Measurements from ENCODE around the gene SYNE2.

The SYNE2 gene

GRCh38 chr14:64253672-64254071, 400.9 kb downstream of the SYNE2 start:
- TF ChIP-seq EZH2phosphoT487 (conservative IDR thresholded peaks at IDR 0.05; ENCODE audit: low read length), result no peak
- Histone ChIP-seq H3K27me3 (ENCODE audit: low read length) (no peaks in the 10 kb centered on the region), H3K9ac (ENCODE audit: low read length) (no peak overlapping the region), H4K20me1 (ENCODE audit: low read depth, low read length) (no peaks in the 10 kb centered on the region), H3K9me2 (replicated peaks; ENCODE audit: insufficient read depth, low read length) (no peaks in the 10 kb centered on the region), H3K4me2 (ENCODE audit: low read depth, low read length, poor library complexity, severe bottlenecking) (no peak overlapping the region), H3K4me3 (ENCODE audit: insufficient read depth, low read length, poor library complexity, severe bottlenecking) (no peak overlapping the region), H3K27ac (ENCODE audit: low read depth, low read length) (no peak overlapping the region), H3K36me3 (ENCODE audit: low read length) (no peaks in the 10 kb centered on the region), H3K79me2 (ENCODE audit: insufficient read depth, low read length) (no peaks in the 10 kb centered on the region), H2AFZ (ENCODE audit: low read depth, low read length, severe bottlenecking) (no peak overlapping the region), H3F3A (ENCODE audit: insufficient read depth) (no peaks in the 10 kb centered on the region), H3K9me3 (ENCODE audit: insufficient read depth, low read length) (no peaks in the 10 kb centered on the region)

- Histone ChIP-seq H3K27me3 (ENCODE audit: low read length) (no peaks in the 10 kb centered on the region), H3K27ac (ENCODE audit: low read depth, low read length) (no peak overlapping the region), H3K9me3 (ENCODE audit: insufficient read depth, low read length) (no peaks in the 10 kb centered on the region), H3K4me2 (ENCODE audit: low read depth, low read length, poor library complexity, severe bottlenecking) (no peak overlapping the region), H3K9ac (ENCODE audit: low read length) (no peak overlapping the region), H3K79me2 (ENCODE audit: insufficient read depth, low read length) (no peaks in the 10 kb centered on the region), H4K20me1 (ENCODE audit: low read depth, low read length) (no peaks in the 10 kb centered on the region), H3F3A (ENCODE audit: insufficient read depth) (no peaks in the 10 kb centered on the region), H3K4me3 (ENCODE audit: insufficient read depth, low read length, poor library complexity, severe bottlenecking) (no peak overlapping the region), H2AFZ (ENCODE audit: low read depth, low read length, severe bottlenecking) (no peak overlapping the region), H3K9me2 (replicated peaks; ENCODE audit: insufficient read depth, low read length) (no peaks in the 10 kb centered on the region), H3K36me3 (ENCODE audit: low read length) (no peaks in the 10 kb centered on the region)
- TF ChIP-seq CTCF (IDR thresholded peaks at IDR 0.05; ENCODE audit: insufficient read depth, low read length, poor library complexity, severe bottlenecking) (no peak), EZH2phosphoT487 (conservative IDR thresholded peaks at IDR 0.05; ENCODE audit: low read length) (no peak)
These were observed 403.0 kb downstream of the SYNE2 start for GRCh38 chr14:64255756-64256155.

- H3K4me2 ChIP-seq (ENCODE audit: low read depth, low read length, poor library complexity, severe bottlenecking), result no peak overlapping the region
- H3K9me3 ChIP-seq (ENCODE audit: insufficient read depth, low read length), result no peaks in the 10 kb centered on the region
- no peaks in the 10 kb centered on the region for H3K27me3 ChIP-seq (ENCODE audit: low read length)
- H3K36me3 ChIP-seq (ENCODE audit: low read length), result no peaks in the 10 kb centered on the region
- no peaks in the 10 kb centered on the region for H3K79me2 ChIP-seq (ENCODE audit: insufficient read depth, low read length)
- no peak overlapping the region for H3K27ac ChIP-seq (ENCODE audit: low read depth, low read length)
- no peaks in the 10 kb centered on the region for H3K9me2 ChIP-seq (replicated peaks; ENCODE audit: insufficient read depth, low read length)
- H4K20me1 ChIP-seq (ENCODE audit: low read depth, low read length), result no peaks in the 10 kb centered on the region
- H3K9ac ChIP-seq (ENCODE audit: low read length), result no peak overlapping the region
- H2AFZ ChIP-seq (ENCODE audit: low read depth, low read length, severe bottlenecking), result no peak overlapping the region
- H3K4me3 ChIP-seq (ENCODE audit: insufficient read depth, low read length, poor library complexity, severe bottlenecking), result no peak overlapping the region
- no peaks in the 10 kb centered on the region for H3F3A ChIP-seq (ENCODE audit: insufficient read depth)
- TF ChIP-seq EZH2phosphoT487 (conservative IDR thresholded peaks at IDR 0.05; ENCODE audit: low read length), result no peak
- no peak for TF ChIP-seq CTCF (IDR thresholded peaks at IDR 0.05; ENCODE audit: insufficient read depth, low read length, poor library complexity, severe bottlenecking)
These were observed 407.6 kb downstream of the SYNE2 start for GRCh38 chr14:64260418-64260817.

GRCh38 chr14:64265222-64265621, 412.4 kb downstream of the SYNE2 start:
- H3K9ac ChIP-seq (ENCODE audit: low read length), result no peak overlapping the region
- H3K27ac ChIP-seq (ENCODE audit: low read depth, low read length), result no peak overlapping the region
- H3K79me2 ChIP-seq (ENCODE audit: insufficient read depth, low read length), result no peaks in the 10 kb centered on the region
- no peak overlapping the region for H3K4me3 ChIP-seq (ENCODE audit: insufficient read depth, low read length, poor library complexity, severe bottlenecking)
- H3K9me3 ChIP-seq (ENCODE audit: insufficient read depth, low read length), result no peaks in the 10 kb centered on the region
- TF ChIP-seq EZH2phosphoT487 (conservative IDR thresholded peaks at IDR 0.05; ENCODE audit: low read length), result no peak
- TF ChIP-seq CTCF (IDR thresholded peaks at IDR 0.05; ENCODE audit: insufficient read depth, low read length, poor library complexity, severe bottlenecking), result no peak
- no peak overlapping the region for H3K4me2 ChIP-seq (ENCODE audit: low read depth, low read length, poor library complexity, severe bottlenecking)
- H3K27me3 ChIP-seq (ENCODE audit: low read length), result no peaks in the 10 kb centered on the region
- H3K36me3 ChIP-seq (ENCODE audit: low read length), result no peaks in the 10 kb centered on the region
- no peaks in the 10 kb centered on the region for H3K9me2 ChIP-seq (replicated peaks; ENCODE audit: insufficient read depth, low read length)
- no peak overlapping the region for H2AFZ ChIP-seq (ENCODE audit: low read depth, low read length, severe bottlenecking)
- H4K20me1 ChIP-seq (ENCODE audit: low read depth, low read length), result no peaks in the 10 kb centered on the region
- H3F3A ChIP-seq (ENCODE audit: insufficient read depth), result no peaks in the 10 kb centered on the region

All from SU-DHL-6 (cell line).